ENCODE measurements around the gene NSD2.

DNA sequence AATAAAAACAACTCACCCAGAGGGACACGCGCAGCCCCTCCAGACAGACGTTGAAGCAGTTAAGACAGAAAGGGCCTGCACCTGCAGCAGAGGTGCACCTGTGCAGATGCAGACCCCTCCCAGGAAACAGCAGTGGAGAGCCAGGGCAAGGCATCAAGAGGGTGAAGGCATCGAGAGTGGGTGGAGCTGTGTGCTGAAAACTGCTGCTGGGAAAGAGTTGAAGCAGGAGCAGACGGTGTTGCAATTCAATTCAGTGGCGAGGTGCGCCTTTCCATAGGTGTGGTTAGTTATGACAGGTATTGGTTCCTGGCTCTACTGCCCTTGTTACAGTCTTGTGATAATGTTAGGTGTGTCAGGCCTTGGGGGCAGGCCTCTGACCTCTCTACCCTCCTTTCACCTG lies 31.9 kb upstream of the NSD2 start:
- TF ChIP-seq EZH2 (IDR thresholded peaks at IDR 0.05) (no peak), POLR2AphosphoS5 (IDR thresholded peaks at IDR 0.05; ENCODE audit: borderline replicate concordance, low read depth, low read length) (no peak)
